ENCODE data around the gene SART1. TPM values are rescaled to one million over a fixed set of nuclear protein-coding genes. Genes with fewer than 3 reads are reported as not detected.

The SART1 gene
- total RNA-seq, 2 donors from 2014 or later: 36.7 to 76.6 TPM

DNA sequence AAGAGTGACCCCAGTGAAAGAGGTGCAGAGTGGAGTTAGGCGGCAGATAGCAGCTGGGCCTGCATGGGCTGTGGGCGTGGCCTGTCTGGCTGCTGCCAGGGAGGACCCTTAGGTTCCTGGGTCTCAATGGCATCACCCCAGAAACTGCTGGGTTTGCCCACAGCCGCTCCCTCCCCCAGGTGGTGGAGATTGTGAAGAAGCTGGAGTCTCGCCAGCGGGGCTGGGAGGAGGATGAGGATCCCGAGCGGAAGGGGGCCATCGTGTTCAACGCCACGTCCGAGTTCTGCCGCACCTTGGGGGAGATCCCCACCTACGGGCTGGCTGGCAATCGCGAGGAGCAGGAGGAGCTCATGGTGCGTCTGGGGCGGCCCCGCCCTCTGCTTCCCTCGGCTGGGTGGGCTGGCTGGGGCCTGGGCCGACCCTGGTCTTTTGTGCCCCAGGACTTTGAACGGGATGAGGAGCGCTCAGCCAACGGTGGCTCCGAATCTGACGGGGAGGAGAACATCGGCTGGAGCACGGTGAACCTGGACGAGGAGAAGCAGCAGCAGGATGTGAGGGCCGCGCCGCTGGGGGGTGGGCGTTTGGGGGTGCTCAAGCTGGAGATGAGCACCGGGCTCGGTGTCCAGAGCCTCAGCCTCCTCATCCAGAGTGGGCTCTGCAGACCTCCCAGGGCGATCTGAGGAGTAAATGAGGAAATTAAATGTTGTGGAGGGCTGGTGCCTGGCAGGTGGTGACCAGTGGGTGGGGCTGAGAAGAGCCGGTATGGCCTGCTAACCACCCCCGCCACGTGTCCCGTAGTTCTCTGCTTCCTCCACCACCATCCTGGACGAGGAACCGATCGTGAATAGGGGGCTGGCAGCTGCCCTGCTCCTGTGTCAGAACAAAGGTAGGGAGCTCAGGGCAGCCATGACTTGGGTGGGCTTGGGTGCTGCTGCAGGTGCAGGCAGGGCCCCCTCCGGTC lies 15.0 kb downstream of the SART1 start:
- 77% methylated on average over 42 of the region's 43 CpGs for WGBS
- intact Hi-C loops (cut with DNase I): no loop called here
- H3K9me3 ChIP-seq: no peaks in the 10 kb centered on the region
- H3K4me1 ChIP-seq (replicated peaks): no peaks in the 10 kb centered on the region
- DNase-seq (ENCODE audit: low spot score): no peak
- no peak for TF ChIP-seq POLR2A (IDR thresholded peaks at IDR 0.05)
- no peak overlapping the region for H3K27ac ChIP-seq
- no peak overlapping the region for H3K4me3 ChIP-seq
- H3K36me3 ChIP-seq: peaks cover 2 to 15% of the 10 kb centered on the region in 2 donors
- H3K27me3 ChIP-seq (replicated peaks; ENCODE audit: insufficient read depth): no peaks in the 10 kb centered on the region

DNA sequence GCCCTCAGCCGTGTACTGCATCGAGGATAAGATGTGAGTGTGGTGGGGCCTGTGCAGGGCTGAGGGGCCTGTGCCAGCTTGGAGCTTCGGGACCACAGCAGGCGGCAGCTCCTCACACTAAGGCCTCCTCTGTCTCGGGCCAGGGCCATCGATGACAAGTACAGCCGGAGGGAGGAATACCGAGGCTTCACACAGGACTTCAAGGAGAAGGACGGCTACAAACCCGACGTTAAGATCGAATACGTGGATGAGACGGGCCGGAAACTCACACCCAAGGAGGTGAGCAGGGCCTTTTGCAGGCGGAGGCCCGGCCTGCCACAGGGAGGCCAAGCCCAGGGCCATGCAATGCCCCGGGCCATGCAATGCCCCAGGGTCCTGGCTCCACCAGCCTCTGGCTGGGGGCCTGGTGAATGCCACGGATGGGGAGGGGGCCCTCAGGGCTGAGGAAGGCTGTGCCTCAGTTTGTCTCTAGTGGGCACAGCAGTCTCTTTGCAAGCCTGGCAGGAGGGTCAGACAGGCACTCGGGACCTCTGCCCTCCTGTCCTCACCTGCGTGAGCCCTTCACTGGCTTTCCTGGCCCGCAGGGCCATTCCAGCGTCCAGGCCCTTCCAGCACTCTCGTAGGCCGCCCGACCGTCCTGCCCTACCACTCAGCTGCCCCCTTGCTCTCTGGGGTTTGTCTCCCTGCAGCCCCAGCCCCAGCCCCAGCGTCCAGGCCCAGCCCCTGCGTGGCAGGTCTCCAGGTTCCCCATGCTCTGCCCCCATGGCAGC lies 16.3 kb downstream of the SART1 start:
- WGBS: 92% methylated on average over 27 of the region's 29 CpGs
- no peaks in the 10 kb centered on the region for H3K4me1 ChIP-seq (replicated peaks)
- intact Hi-C loops (cut with DNase I): no loop called here
- H3K4me3 ChIP-seq: no peak overlapping the region
- DNase-seq (ENCODE audit: low spot score): no peak
- no peaks in the 10 kb centered on the region for H3K27me3 ChIP-seq (replicated peaks; ENCODE audit: insufficient read depth)
- no peak overlapping the region for H3K27ac ChIP-seq
- no peaks in the 10 kb centered on the region for H3K9me3 ChIP-seq
- TF ChIP-seq, protein P1, sequence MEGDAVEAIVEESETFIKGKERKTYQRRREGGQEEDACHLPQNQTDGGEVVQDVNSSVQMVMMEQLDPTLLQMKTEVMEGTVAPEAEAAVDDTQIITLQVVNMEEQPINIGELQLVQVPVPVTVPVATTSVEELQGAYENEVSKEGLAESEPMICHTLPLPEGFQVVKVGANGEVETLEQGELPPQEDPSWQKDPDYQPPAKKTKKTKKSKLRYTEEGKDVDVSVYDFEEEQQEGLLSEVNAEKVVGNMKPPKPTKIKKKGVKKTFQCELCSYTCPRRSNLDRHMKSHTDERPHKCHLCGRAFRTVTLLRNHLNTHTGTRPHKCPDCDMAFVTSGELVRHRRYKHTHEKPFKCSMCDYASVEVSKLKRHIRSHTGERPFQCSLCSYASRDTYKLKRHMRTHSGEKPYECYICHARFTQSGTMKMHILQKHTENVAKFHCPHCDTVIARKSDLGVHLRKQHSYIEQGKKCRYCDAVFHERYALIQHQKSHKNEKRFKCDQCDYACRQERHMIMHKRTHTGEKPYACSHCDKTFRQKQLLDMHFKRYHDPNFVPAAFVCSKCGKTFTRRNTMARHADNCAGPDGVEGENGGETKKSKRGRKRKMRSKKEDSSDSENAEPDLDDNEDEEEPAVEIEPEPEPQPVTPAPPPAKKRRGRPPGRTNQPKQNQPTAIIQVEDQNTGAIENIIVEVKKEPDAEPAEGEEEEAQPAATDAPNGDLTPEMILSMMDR (IDR thresholded peaks at IDR 0.05): no peak
- TF ChIP-seq POLR2A (IDR thresholded peaks at IDR 0.05) (no peak), POLR2AphosphoS5 (IDR thresholded peaks at IDR 0.05) (no peak)
- H3K36me3 ChIP-seq: peaks cover 2 to 15% of the 10 kb centered on the region in 2 donors

DNA sequence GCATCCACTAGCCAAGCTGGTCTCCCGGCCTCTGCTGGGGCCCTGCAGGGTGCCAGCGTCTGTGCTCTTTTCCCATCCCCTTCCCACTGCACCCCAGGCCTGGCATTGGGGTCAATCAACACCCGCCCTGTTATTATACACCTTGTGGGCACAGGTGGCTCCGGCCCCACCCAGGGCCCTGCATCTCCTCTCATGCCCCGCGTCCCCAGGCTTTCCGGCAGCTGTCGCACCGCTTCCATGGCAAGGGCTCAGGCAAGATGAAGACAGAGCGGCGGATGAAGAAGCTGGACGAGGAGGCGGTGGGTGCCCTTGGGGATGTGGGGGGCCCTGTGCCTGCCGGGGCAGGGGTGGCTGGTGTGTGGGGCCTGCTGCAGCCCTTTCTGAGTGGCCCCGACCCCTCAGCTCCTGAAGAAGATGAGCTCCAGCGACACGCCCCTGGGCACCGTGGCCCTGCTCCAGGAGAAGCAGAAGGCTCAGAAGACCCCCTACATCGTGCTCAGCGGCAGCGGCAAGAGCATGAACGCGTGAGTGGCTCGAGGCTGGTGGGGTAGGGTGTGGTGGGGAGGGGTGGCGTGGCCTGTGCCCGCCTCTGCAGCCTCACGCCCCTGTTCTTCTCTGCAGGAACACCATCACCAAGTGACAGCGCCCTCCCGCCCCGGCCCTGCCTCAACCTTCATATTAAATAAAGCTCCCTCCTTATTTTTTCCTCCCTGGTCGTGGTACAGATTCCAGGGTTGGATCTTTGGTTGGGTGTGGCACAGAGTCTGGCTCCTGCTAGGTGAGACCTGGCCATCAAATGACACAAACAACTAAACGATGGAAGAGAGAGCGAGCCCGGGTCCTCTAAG lies 17.1 kb downstream of the SART1 start:
- Histone ChIP-seq H3K27ac (no peak overlapping the region), H3K4me3 (no peak overlapping the region), H3K27me3 (replicated peaks; ENCODE audit: insufficient read depth) (no peaks in the 10 kb centered on the region), H3K9me3 (no peaks in the 10 kb centered on the region), H3K36me3 (peaks cover 2 to 15% of the 10 kb centered on the region in 2 donors), H3K4me1 (replicated peaks) (no peaks in the 10 kb centered on the region)
- TF ChIP-seq POLR2A (IDR thresholded peaks at IDR 0.05) (no peak), POLR2AphosphoS5 (IDR thresholded peaks at IDR 0.05) (no peak)
- TF ChIP-seq, protein P1 (IDR thresholded peaks at IDR 0.05): no peak
- 88% methylated on average over 34 of the region's 34 CpGs for WGBS
- intact Hi-C loops (cut with DNase I): no loop called here
- no peak for DNase-seq (ENCODE audit: low spot score)

DNA sequence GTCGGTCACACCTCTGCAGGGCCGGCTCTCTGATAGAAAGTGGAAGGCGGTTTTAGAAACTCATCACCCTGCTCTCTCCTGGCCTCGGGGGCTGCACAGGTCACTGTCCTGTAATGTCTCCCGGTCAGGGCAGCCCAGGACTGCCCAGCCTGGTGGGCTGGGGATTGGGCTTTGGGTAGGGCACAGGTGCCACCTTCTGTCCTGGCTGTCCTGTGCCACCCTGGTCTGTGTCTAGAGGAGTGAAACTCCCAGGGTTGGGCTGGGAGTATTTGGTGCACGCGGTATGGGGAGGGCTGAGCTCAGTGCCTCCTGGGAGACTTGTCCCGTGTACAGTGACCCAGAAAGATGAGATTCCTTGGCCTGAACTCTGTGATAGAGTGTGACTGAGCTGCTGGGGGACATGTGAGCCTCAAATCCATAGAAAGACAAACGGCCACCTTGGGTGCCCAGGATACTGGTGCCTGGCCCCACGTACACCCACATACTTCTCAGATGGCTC lies 17.8 kb downstream of the SART1 start:
- H3K27ac ChIP-seq: no peak overlapping the region
- DNase-seq (ENCODE audit: low spot score): no peak

More for the DNA sequence above, 17.8 kb downstream of the SART1 start:
- no peaks in the 10 kb centered on the region for H3K9me3 ChIP-seq
- no peaks in the 10 kb centered on the region for H3K27me3 ChIP-seq (replicated peaks; ENCODE audit: insufficient read depth)
- no peak for TF ChIP-seq POLR2AphosphoS5 (IDR thresholded peaks at IDR 0.05)
- TF ChIP-seq, protein P1 (IDR thresholded peaks at IDR 0.05): no peak
- no peak for TF ChIP-seq POLR2A (IDR thresholded peaks at IDR 0.05)
- no peak overlapping the region for H3K4me3 ChIP-seq
- H3K36me3 ChIP-seq: peaks cover 2 to 15% of the 10 kb centered on the region in 2 donors
- intact Hi-C loops (cut with DNase I): no loop called here
- WGBS: 90% methylated on average over 10 of the region's 10 CpGs
- H3K4me1 ChIP-seq (replicated peaks): no peaks in the 10 kb centered on the region
